Measurements from ENCODE around the gene FOXL2NB. TPM values are rescaled to one million over a fixed set of nuclear protein-coding genes. Genes with fewer than 3 reads are reported as not detected.

FOXL2NB gene
- total and polyA plus RNA-seq, 4 donors, result not detected

DNA sequence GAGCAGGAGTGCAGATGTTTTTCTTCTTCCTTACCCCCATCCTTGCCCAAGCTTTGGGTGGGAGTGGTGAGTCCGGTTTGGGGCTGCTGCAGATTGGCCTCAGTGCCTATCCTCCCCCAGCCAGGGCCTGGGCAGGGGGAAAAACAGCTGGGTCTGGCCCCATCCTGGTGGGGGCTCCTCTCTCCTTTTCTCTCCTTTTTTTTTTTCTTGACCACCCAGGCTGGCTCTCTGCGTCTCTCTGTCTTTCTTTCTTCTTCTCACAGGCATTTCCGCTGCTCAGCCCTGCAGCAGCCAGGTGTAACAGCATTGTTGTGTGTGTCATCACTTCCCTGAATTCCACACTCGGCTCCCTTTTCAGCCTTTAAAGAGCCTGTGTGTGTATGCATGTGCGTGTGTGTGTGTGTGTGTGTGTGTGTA lies 2.0 kb downstream of the FOXL2NB start:
- no peak overlapping the region for H3K27ac ChIP-seq (ENCODE audit: low read depth in 1 of 2, low read length in 1 of 2)
- DNase-seq (no peak), ATAC-seq (ENCODE audit: insufficient read depth, low FRiP score) (no peak)
- H3K9ac ChIP-seq (ENCODE audit: insufficient read depth in 1 of 2, low read length in 2 of 2), result no peak overlapping the region
- WGBS, 2 donors, result 32 to 36% methylated on average over 5 of the region's 5 CpGs
- H3K27me3 ChIP-seq (ENCODE audit: control insufficient read depth in 3 of 3, insufficient read depth in 3 of 3, low read length in 2 of 3), result peaks cover 0 to 87% (median 71%) of the 10 kb centered on the region in 3 donors
- TF ChIP-seq, protein P1, sequence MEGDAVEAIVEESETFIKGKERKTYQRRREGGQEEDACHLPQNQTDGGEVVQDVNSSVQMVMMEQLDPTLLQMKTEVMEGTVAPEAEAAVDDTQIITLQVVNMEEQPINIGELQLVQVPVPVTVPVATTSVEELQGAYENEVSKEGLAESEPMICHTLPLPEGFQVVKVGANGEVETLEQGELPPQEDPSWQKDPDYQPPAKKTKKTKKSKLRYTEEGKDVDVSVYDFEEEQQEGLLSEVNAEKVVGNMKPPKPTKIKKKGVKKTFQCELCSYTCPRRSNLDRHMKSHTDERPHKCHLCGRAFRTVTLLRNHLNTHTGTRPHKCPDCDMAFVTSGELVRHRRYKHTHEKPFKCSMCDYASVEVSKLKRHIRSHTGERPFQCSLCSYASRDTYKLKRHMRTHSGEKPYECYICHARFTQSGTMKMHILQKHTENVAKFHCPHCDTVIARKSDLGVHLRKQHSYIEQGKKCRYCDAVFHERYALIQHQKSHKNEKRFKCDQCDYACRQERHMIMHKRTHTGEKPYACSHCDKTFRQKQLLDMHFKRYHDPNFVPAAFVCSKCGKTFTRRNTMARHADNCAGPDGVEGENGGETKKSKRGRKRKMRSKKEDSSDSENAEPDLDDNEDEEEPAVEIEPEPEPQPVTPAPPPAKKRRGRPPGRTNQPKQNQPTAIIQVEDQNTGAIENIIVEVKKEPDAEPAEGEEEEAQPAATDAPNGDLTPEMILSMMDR (IDR thresholded peaks at IDR 0.05; ENCODE audit: control extremely low read depth, extremely low read depth), result no peak
- H3K4me1 ChIP-seq (ENCODE audit: control insufficient read depth in 5 of 5, insufficient read depth in 5 of 5, low read length in 5 of 5), result peaks cover 0 to 32% (median 13%) of the 10 kb centered on the region in 5 donors
- peaks cover 0 to 2% (median 0%) of the 10 kb centered on the region in 4 donors for H3K9me3 ChIP-seq (ENCODE audit: control insufficient read depth in 4 of 4, insufficient read depth in 3 of 4, low read length in 3 of 4)
- H3K36me3 ChIP-seq (ENCODE audit: control insufficient read depth in 4 of 4, insufficient read depth in 4 of 4, low read length in 4 of 4), result no peaks in the 10 kb centered on the region
- H3K4me3 ChIP-seq, result no peak overlapping the region

DNA sequence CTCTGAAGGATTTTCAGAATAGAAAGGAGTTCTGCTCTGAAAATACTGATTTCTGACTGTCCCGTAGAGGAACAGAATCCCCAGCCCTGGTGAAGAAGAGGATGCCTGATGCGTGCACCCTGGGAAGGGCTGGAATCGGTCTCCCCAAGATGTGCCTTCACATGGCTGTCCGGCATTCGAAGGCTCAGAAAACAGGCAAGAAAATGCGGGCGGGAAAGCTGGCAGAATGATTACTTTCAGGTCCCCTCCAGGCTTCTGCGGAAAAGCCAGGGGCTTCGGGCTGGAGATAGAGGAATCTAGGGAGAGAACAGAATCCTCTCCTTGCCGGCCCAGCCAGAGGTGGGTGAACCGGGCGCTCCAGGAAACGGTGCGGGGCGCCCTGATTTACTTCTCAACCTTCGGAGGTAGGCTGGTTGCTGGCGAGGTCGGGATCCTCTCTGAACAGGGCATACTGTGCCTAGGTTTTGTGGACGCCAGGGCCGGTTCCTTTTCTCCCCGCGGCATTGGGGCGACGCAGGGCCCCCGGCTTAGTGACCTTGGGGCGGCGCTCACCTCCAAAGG lies 2.5 kb downstream of the FOXL2NB start:
- H3K27me3 ChIP-seq (ENCODE audit: control insufficient read depth in 3 of 3, insufficient read depth in 3 of 3, low read length in 2 of 3), result peaks cover 0 to 87% (median 67%) of the 10 kb centered on the region in 3 donors
- 3 to 6% methylated on average over 26 to 27 of the region's 27 CpGs for WGBS, 2 donors

DNA sequence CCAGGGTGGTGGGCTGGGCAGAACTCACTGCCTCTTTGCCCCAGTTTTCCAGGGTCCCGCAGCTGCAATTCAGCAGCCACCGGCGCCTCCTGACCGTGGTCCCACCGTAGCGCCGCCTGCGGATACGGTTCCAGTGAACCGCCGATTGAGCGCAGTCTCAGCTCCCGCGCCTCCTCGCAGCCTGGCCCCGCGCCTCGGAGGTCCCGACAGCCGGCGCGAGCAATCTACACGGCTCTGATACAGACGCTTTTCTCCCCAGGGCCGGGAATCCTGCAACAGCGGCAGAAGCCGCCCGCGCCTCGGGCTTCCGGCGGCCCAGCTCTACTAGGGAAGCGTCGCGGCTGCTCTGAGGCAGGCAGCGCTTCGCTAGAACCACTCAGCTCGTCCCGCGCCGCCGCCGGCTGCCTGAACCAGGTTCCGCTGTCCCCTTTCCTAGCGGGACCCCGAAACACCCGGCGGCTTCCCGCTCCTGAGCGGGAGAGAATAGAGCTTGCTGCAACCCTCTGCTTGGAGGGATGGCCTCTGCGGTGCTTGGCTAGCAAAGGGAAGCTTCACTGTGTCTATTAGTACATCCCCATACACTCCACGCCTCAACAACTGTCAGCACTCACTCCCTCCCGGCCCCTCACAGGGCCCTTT lies 3.1 kb downstream of the FOXL2NB start:
- TF ChIP-seq, protein P1 (IDR thresholded peaks at IDR 0.05; ENCODE audit: control extremely low read depth, extremely low read depth), result no peak
- 1 to 3% methylated on average over 49 to 53 of the region's 53 CpGs for WGBS, 2 donors
- no peak overlapping the region for H3K27ac ChIP-seq (ENCODE audit: low read depth in 1 of 2, low read length in 1 of 2)
- H3K9me3 ChIP-seq (ENCODE audit: control insufficient read depth in 4 of 4, insufficient read depth in 3 of 4, low read length in 3 of 4), result peaks cover 0 to 2% (median 0%) of the 10 kb centered on the region in 4 donors
- peak; percentile 15 for ATAC-seq (ENCODE audit: insufficient read depth, low FRiP score)
- peaks cover 0 to 87% (median 68%) of the 10 kb centered on the region in 3 donors for H3K27me3 ChIP-seq (ENCODE audit: control insufficient read depth in 3 of 3, insufficient read depth in 3 of 3, low read length in 2 of 3)
- H3K4me3 ChIP-seq, result no peak overlapping the region
- peaks cover 0 to 29% (median 13%) of the 10 kb centered on the region in 5 donors for H3K4me1 ChIP-seq (ENCODE audit: control insufficient read depth in 5 of 5, insufficient read depth in 5 of 5, low read length in 5 of 5)
- peak; percentile 59 for DNase-seq
- no peaks in the 10 kb centered on the region for H3K36me3 ChIP-seq (ENCODE audit: control insufficient read depth in 4 of 4, insufficient read depth in 4 of 4, low read length in 4 of 4)
- H3K9ac ChIP-seq (ENCODE audit: insufficient read depth in 1 of 2, low read length in 2 of 2), result no peak overlapping the region

More for the DNA sequence above, 2.5 kb downstream of the FOXL2NB start:
- Histone ChIP-seq H3K36me3 (ENCODE audit: control insufficient read depth in 4 of 4, insufficient read depth in 4 of 4, low read length in 4 of 4) (no peaks in the 10 kb centered on the region), H3K4me3 (no peak overlapping the region), H3K9ac (ENCODE audit: insufficient read depth in 1 of 2, low read length in 2 of 2) (no peak overlapping the region), H3K27ac (ENCODE audit: low read depth in 1 of 2, low read length in 1 of 2) (no peak overlapping the region), H3K9me3 (ENCODE audit: control insufficient read depth in 4 of 4, insufficient read depth in 3 of 4, low read length in 3 of 4) (peaks cover 0 to 2% (median 0%) of the 10 kb centered on the region in 4 donors), H3K4me1 (ENCODE audit: control insufficient read depth in 5 of 5, insufficient read depth in 5 of 5, low read length in 5 of 5) (peaks cover 0 to 32% (median 13%) of the 10 kb centered on the region in 5 donors)
- TF ChIP-seq, protein P1 (IDR thresholded peaks at IDR 0.05; ENCODE audit: control extremely low read depth, extremely low read depth), result no peak
- DNase-seq (no peak), ATAC-seq (ENCODE audit: insufficient read depth, low FRiP score) (no peak)
